8988T (cell line): ENCODE results near the gene LRRC30.
A peak's percentile ranks its signal among the peaks of the same experiment; 100 is the strongest.

ENCODE experiments used
- DNase-seq: peaks from one replicate; pipeline ENCODE4 v3.0.0; 2011

LRRC30 gene

GRCh38 chr18:7242926-7243325 lies 12.0 kb downstream of the LRRC30 start:
- no peak for DNase-seq

GRCh38 chr18:7248877-7249276 lies 18.0 kb downstream of the LRRC30 start:
- DNase-seq = no peak

GRCh38 chr18:7254163-7254562 lies 23.3 kb downstream of the LRRC30 start:
- no peak for DNase-seq

GRCh38 chr18:7255054-7255453 lies 24.2 kb downstream of the LRRC30 start:
- DNase-seq = no peak

GRCh38 chr18:7255643-7256042 lies 24.8 kb downstream of the LRRC30 start:
- DNase-seq = no peak

GRCh38 chr18:7256618-7257425 lies 25.9 kb downstream of the LRRC30 start:
- DNase-seq = no peak

GRCh38 chr18:7257426-7257740 lies 26.5 kb downstream of the LRRC30 start:
- no peak for DNase-seq

GRCh38 chr18:7259475-7259874 lies 28.6 kb downstream of the LRRC30 start:
- DNase-seq = no peak

GRCh38 chr18:7261199-7261598 lies 30.3 kb downstream of the LRRC30 start:
- no peak for DNase-seq

- no peak for DNase-seq
These were observed 37.1 kb downstream of the LRRC30 start for GRCh38 chr18:7267973-7268372.

GRCh38 chr18:7269942-7270341 lies 39.1 kb downstream of the LRRC30 start:
- no peak for DNase-seq

- DNase-seq = peak; percentile 41
These were observed 41.6 kb downstream of the LRRC30 start for GRCh38 chr18:7272311-7273049.

- DNase-seq = peak; percentile 39
These were observed 42.5 kb downstream of the LRRC30 start for GRCh38 chr18:7273301-7273921.

GRCh38 chr18:7281579-7281978 lies 50.7 kb downstream of the LRRC30 start:
- no peak for DNase-seq
